SH-SY5Y (cell line): ENCODE measurements around the gene ZNF724.

ENCODE experiments used
- GATA2 ChIP-seq: IDR thresholded peaks from 2 replicates; pipeline ENCODE4 v1.6.1; 2011; ENCODE audit warnings: mild to moderate bottlenecking, low read depth, low read length
- GATA3 ChIP-seq: IDR thresholded peaks from 2 replicates; pipeline ENCODE4 v1.6.1; 2011; ENCODE audit warnings: low read depth, mild to moderate bottlenecking, low read length, moderate library complexity

DNA sequence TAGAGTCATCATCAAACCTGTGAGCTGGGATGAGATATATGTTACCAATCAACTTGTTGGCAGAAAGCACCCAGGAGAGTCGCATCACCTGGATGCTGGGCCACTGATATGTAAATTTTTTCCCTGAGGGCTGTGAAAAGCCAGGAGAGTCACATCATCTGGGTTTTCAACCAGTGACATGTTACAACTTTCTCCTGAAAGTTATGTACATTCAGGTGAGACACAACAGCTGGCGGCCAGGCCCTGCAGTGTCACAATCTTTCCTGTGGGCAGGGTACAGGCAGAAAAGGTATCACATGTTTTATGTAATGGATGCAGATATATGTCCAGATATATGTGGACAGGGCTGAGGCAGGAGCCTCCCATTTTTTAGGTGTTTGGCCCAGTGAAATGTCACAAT lies 13.2 kb upstream of the ZNF724 start:
- no peak for TF ChIP-seq GATA2
- no peak for TF ChIP-seq GATA3
